Thoracic aorta (tissue), 2 donors: ENCODE measurements around the gene BLNK. TPM values are rescaled to one million over a fixed set of nuclear protein-coding genes. Genes with fewer than 3 reads are reported as not detected.

Experiments used
- ATAC-seq: fragments of 150-250 bp; one replicate; pipeline ENCODE4 v1.8.0; 2017; ENCODE audit warnings: low read depth; ENCODE audit not compliant: insufficient number of reproducible peaks, low FRiP score
- DNase-seq: peaks from one replicate; pipeline ENCODE4 v3.0.0-alpha.2; 2020; ENCODE audit warnings: low spot score
- H3K27ac ChIP-seq, 2 donors: fragments of 200-600 bp; sonication (generic); 1 replicate in 1 of 2; 2 replicates in 1 of 2; pipeline ENCODE4 v1.5.1; 2016; ENCODE audit warnings: mild to moderate bottlenecking in 2 of 2, moderate library complexity in 2 of 2
- H3K27me3 ChIP-seq: fragments of 200-600 bp; sonication (generic); replicated peaks from 2 replicates; pipeline ENCODE4 v1.6.0; 2016; ENCODE audit warnings: mild to moderate bottlenecking; ENCODE audit not compliant: insufficient read depth
- H3K36me3 ChIP-seq: fragments of 200-600 bp; sonication (generic); one replicate; pipeline ENCODE4 v1.5.1; 2016
- H3K4me1 ChIP-seq, 2 donors: fragments of 200-600 bp; sonication (generic); 1 replicate in 1 of 2; 2 replicates in 1 of 2; pipeline versions ENCODE4 v1.5.1 to v1.6.0; 2016; ENCODE audit warnings: low read depth in 2 of 2, mild to moderate bottlenecking in 1 of 2; ENCODE audit not compliant: control insufficient read depth in 1 of 2
- H3K4me3 ChIP-seq: fragments of 200-600 bp; sonication (generic); 2 replicates; pipeline ENCODE4 v1.5.1; 2016; ENCODE audit warnings: mild to moderate bottlenecking
- H3K9me3 ChIP-seq: fragments of 200-600 bp; sonication (generic); 2 replicates; pipeline ENCODE4 v1.5.1; 2016
- total RNA-seq, 2 donors: library from RNA; depleted of rRNA; stranded (reverse); fragments of >200 nt; gene quantifications; one replicate each; pipeline versions ENCODE4 v1.1.0 to v1.2.3, GENCODE V29; 2016
- TF ChIP-seq, protein P1 (sequence below): fragments of 200-600 bp; sonication (generic); IDR thresholded peaks from one replicate; pipeline ENCODE4 v1.5.1; 2019; ENCODE audit warnings: antibody characterized with exemption

Gene BLNK
- total RNA-seq, 2 donors from 2014 or later, result 1.3 to 6.9 TPM

DNA sequence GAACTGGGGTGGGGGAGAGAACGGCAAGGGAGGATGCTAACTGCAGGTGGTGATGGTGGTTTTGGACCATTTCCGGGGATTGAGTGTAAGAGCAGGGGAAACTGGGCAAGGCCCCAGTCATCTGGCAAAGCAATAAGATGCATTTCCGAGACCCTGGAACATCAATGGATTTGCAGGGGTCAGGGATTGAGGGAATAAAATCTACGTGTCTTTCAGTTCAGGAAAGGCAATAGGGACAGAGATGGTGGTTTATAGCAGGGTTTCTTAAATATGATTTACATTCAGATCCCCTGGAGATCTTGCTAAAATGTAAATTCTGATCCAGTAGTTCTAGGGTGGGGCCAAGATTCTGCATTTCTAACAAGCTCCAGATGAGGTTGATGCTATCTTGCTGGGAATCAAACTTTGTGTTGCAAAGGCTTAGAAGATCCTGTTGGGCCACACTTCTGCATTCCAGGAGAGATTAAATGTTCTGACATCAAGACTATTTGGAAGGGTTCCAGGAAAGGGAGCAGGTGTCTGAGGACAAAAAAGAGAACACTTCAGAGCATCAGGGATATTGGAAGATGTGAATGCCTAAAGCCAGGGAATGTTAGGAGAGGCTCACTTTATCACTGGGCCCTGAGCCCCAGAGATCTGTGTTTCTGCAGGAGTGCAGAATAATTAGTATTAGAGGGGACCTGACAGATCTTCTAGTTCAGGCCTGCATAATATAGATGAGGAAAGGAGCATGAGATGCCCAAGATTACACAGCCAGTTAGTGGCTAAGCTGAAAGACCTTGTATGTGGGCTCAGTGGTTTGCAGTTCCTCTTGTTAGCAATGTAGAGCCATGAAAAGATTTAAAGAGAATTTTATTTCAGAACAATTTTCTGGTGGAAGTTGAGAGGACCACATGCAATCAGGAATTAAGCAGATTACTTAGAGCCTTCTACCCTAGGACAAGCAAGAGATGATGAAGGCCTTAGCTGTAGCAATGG lies 32.4 kb downstream of the BLNK start:
- TF ChIP-seq, protein P1, sequence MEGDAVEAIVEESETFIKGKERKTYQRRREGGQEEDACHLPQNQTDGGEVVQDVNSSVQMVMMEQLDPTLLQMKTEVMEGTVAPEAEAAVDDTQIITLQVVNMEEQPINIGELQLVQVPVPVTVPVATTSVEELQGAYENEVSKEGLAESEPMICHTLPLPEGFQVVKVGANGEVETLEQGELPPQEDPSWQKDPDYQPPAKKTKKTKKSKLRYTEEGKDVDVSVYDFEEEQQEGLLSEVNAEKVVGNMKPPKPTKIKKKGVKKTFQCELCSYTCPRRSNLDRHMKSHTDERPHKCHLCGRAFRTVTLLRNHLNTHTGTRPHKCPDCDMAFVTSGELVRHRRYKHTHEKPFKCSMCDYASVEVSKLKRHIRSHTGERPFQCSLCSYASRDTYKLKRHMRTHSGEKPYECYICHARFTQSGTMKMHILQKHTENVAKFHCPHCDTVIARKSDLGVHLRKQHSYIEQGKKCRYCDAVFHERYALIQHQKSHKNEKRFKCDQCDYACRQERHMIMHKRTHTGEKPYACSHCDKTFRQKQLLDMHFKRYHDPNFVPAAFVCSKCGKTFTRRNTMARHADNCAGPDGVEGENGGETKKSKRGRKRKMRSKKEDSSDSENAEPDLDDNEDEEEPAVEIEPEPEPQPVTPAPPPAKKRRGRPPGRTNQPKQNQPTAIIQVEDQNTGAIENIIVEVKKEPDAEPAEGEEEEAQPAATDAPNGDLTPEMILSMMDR, result no peak
- H3K27me3 ChIP-seq, result no peaks in the 10 kb centered on the region
- no peaks in the 10 kb centered on the region for H3K36me3 ChIP-seq
- peaks cover 7 to 29% of the 10 kb centered on the region in 2 donors for H3K4me1 ChIP-seq
- DNase-seq (no peak), ATAC-seq (no peak)
- H3K4me3 ChIP-seq, result no peak overlapping the region
- no peak overlapping the region for H3K27ac ChIP-seq
- no peaks in the 10 kb centered on the region for H3K9me3 ChIP-seq

DNA sequence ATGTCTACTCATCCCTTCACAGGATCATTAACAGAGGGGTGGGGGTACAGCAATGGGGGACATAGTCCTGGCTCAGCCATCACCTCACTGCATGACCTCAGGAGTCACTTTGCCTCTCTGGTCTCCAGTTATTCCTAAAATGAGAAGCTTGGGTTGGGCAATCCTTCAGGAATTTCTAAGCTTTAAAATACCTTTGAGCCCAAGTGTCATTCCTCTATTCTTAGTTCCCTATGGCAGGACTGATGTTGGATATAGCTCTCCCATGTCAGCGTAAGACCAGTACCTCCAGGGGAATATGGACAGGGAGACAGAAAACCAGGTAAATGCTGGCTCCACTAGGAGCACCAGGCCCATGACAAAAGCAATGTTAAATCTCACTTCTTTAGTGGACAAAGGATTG lies 34.5 kb downstream of the BLNK start:
- no peaks in the 10 kb centered on the region for H3K9me3 ChIP-seq
- peaks cover 7 to 34% of the 10 kb centered on the region in 2 donors for H3K4me1 ChIP-seq
- no peaks in the 10 kb centered on the region for H3K27me3 ChIP-seq
- no peak overlapping the region for H3K27ac ChIP-seq
- DNase-seq (no peak), ATAC-seq (no peak)
- TF ChIP-seq, protein P1, result no peak
- no peaks in the 10 kb centered on the region for H3K36me3 ChIP-seq
- no peak overlapping the region for H3K4me3 ChIP-seq

DNA sequence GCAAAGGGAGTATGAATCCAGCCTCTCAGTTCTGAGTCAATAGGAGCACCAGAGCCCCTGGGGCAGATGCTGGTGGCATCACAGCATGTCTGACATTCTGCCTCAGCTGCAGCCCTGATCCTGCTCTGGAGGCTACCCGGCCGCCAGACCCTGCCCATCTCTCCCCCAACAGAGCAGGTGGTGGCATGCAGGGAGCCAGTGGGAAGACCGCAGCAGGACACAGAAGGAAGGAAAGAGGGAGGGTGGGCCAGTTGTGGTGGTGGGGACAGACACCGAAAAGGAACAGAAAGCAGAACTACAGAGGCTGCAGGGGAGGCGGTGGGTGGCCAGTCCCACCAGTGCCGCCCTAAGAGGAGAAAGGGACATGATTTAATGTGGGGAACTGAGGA lies 35.3 kb downstream of the BLNK start:
- no peaks in the 10 kb centered on the region for H3K36me3 ChIP-seq
- TF ChIP-seq, protein P1, result no peak
- ATAC-seq (no peak), DNase-seq (no peak)
- peaks cover 1 to 28% of the 10 kb centered on the region in 2 donors for H3K4me1 ChIP-seq
- H3K4me3 ChIP-seq, result no peak overlapping the region
- H3K27ac ChIP-seq, result no peak overlapping the region
- H3K9me3 ChIP-seq, result no peaks in the 10 kb centered on the region
- H3K27me3 ChIP-seq, result no peaks in the 10 kb centered on the region

DNA sequence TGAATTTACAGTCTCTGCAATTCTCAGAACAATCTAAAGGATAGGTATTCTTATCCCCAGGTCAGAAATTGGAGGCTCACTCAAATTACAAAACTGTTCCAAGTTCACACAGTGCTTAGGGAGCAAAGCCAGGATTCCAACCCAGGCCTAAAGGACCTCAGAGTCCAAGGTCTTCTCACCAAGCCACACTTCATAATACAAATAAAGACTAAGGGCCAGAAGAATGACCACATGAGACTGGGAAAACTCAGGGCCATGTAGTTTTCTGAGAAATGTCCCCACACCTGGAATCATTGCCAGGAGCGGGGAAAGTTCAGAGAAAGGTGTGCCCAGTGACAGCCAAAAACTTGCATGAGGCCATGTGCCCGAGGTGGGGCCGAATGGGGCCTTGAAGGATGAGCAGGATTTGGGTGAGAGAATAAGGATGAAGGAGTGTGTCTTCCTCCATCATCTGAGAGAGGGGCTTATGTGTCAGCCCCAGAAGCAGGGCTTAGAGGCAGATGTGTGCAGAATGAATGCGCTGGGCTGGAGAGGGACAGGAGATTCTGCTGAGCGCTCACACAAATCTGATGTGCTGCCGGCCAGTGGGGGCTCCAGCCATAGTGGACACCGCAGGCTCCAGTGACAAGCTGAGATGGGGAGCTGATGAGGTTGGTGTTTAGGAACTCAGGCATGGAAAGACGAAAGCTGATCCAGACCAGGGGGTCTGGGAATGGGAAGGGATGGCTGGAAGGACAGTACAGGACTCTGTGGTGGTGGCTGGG lies 35.9 kb downstream of the BLNK start:
- no peak for ATAC-seq
- Histone ChIP-seq H3K9me3 (no peaks in the 10 kb centered on the region), H3K4me1 (peaks cover 0 to 23% of the 10 kb centered on the region in 2 donors), H3K27ac (no peak overlapping the region), H3K4me3 (no peak overlapping the region), H3K36me3 (no peaks in the 10 kb centered on the region), H3K27me3 (no peaks in the 10 kb centered on the region)
- DNase-seq, result no peak
- TF ChIP-seq, protein P1, result no peak

DNA sequence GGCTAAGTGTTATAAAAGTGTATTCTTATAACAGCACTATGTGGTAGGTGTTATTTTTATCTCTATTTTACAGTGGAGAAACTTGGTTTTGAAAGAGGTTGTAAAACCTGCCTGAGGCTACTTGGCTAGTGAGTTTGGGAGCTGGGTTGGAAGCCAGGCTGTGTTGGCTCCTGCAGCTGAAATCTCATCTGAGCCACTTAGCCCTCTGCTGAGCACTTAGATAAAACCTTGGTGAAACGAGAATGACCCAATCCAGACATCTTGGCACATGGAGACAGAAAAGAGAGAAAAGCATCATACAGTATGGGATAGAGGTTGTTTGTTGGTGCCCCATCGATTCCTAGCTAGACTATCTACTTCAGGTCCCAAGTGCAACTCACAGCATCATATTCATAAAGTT lies 37.4 kb downstream of the BLNK start:
- DNase-seq, result no peak
- Histone ChIP-seq H3K27me3 (no peaks in the 10 kb centered on the region), H3K4me3 (no peak overlapping the region), H3K27ac (no peak overlapping the region), H3K9me3 (no peaks in the 10 kb centered on the region), H3K4me1 (peaks cover 3 to 30% of the 10 kb centered on the region in 2 donors), H3K36me3 (no peaks in the 10 kb centered on the region)
- TF ChIP-seq, protein P1, result no peak
- no peak for ATAC-seq
